Neural cell (in vitro differentiated cells): Measurements from ENCODE around the gene HBG1. TPM values are rescaled to one million over a fixed set of nuclear protein-coding genes. Genes with fewer than 3 reads are reported as not detected.

Source experiments
- H2AFZ ChIP-seq: fragments of 200-600, 300-800 bp; sonication (generic), shearing (Covaris generic); 2 replicates; pipeline ENCODE4 v1.6.0; 2014; ENCODE audit warnings: low read depth, mild to moderate bottlenecking, antibody characterized with exemption, low read length, moderate library complexity
- H3F3A ChIP-seq: fragments of 200-600 bp; shearing (Covaris generic); 2 replicates; pipeline ENCODE4 v1.6.1; 2016; ENCODE audit warnings: mild to moderate bottlenecking, moderate library complexity, mixed read lengths, antibody characterized with exemption, low read length; ENCODE audit not compliant: insufficient read depth, poor library complexity, severe bottlenecking
- H3K27ac ChIP-seq: fragments of 200-600, 300-800 bp; sonication (generic), shearing (Covaris generic); 2 replicates; pipeline ENCODE4 v1.5.1; 2014; ENCODE audit warnings: mild to moderate bottlenecking, low read length, moderate library complexity
- H3K27me3 ChIP-seq: fragments of 300-800, 200-600 bp; sonication (generic), shearing (Covaris generic); 2 replicates; pipeline ENCODE4 v1.6.0; 2014; ENCODE audit warnings: mild to moderate bottlenecking, low read depth, low read length, moderate library complexity; ENCODE audit not compliant: insufficient read depth
- H3K36me3 ChIP-seq: fragments of 300-800, 200-600 bp; sonication (generic), shearing (Covaris generic); 2 replicates; pipeline ENCODE4 v1.5.1; 2014; ENCODE audit warnings: mild to moderate bottlenecking, antibody characterized with exemption, low read length, moderate library complexity; ENCODE audit not compliant: insufficient read depth
- H3K4me2 ChIP-seq: fragments of 300-800, 200-600 bp; sonication (generic), shearing (Covaris generic); 2 replicates; pipeline ENCODE4 v1.6.0; 2014; ENCODE audit warnings: mild to moderate bottlenecking, low read length
- H3K4me3 ChIP-seq: fragments of 300-800, 200-600 bp; sonication (generic), shearing (Covaris generic); 2 replicates; pipeline ENCODE4 v1.5.1; 2014; ENCODE audit warnings: mild to moderate bottlenecking, low read length, moderate library complexity
- H3K79me2 ChIP-seq: fragments of 200-600 bp; shearing (Covaris generic); replicated peaks from 2 replicates; pipeline ENCODE4 v1.6.0; 2014; ENCODE audit warnings: mild to moderate bottlenecking, low read length, moderate library complexity; ENCODE audit not compliant: insufficient read depth
- H3K9ac ChIP-seq: fragments of 300-800, 200-600 bp; sonication (generic), shearing (Covaris generic); 2 replicates; pipeline ENCODE4 v1.6.1; 2016; ENCODE audit warnings: mild to moderate bottlenecking, low read length, mixed read lengths
- H3K9me2 ChIP-seq: fragments of 200-600 bp; shearing (Covaris generic); 2 replicates; pipeline ENCODE4 v1.6.1; 2016; ENCODE audit warnings: mild to moderate bottlenecking, low read length, mixed read lengths; ENCODE audit not compliant: insufficient read depth
- H3K9me3 ChIP-seq: fragments of 200-600, 300-800 bp; sonication (generic), shearing (Covaris generic); 2 replicates; pipeline ENCODE4 v1.6.1; 2016; ENCODE audit warnings: mild to moderate bottlenecking, mixed run types, low read length, moderate library complexity, mixed read lengths
- H4K20me1 ChIP-seq: fragments of 200-600 bp; shearing (Covaris generic); 2 replicates; pipeline ENCODE4 v1.6.1; 2016; ENCODE audit warnings: mild to moderate bottlenecking, mixed run types; ENCODE audit not compliant: insufficient read depth
- EP300 ChIP-seq: fragments of 450-650 bp; conservative IDR thresholded peaks from 2 replicates; pipeline ENCODE4 v1.6.1; 2014; ENCODE audit warnings: antibody characterized with exemption, mild to moderate bottlenecking, moderate library complexity; ENCODE audit not compliant: poor library complexity, severe bottlenecking
- EZH2 ChIP-seq: fragments of 200-600, 300-800 bp; shearing (Covaris generic), sonication (generic); IDR thresholded peaks from 2 replicates; pipeline ENCODE4 v1.6.1; 2014; ENCODE audit warnings: antibody characterized with exemption, low read length, borderline replicate concordance, mild to moderate bottlenecking; ENCODE audit not compliant: insufficient read depth, poor library complexity, severe bottlenecking
- MXI1 ChIP-seq: fragments of 450-650 bp; conservative IDR thresholded peaks from 2 replicates; pipeline ENCODE4 v1.6.1; 2014; ENCODE audit warnings: antibody characterized with exemption, mild to moderate bottlenecking; ENCODE audit not compliant: poor library complexity, severe bottlenecking
- POLR2AphosphoS5 ChIP-seq: IDR thresholded peaks from 2 replicates; pipeline ENCODE4 v1.6.1; 2012
- RAD21 ChIP-seq: fragments of 450-650 bp; conservative IDR thresholded peaks from 2 replicates; pipeline ENCODE4 v1.6.1; 2014; ENCODE audit warnings: antibody characterized with exemption, mild to moderate bottlenecking, moderate library complexity
- SMC3 ChIP-seq: fragments of 450-650 bp; conservative IDR thresholded peaks from 2 replicates; pipeline ENCODE4 v1.6.1; 2014; ENCODE audit warnings: antibody characterized with exemption, mild to moderate bottlenecking, moderate library complexity; ENCODE audit not compliant: poor library complexity
- TAF1 ChIP-seq: IDR thresholded peaks from 2 replicates; pipeline ENCODE4 v1.6.1; 2012; ENCODE audit warnings: low read depth
- polyA plus RNA-seq: library from polyadenylated mRNA; depleted of rRNA; stranded (reverse); fragments of >200 nt; gene quantifications from 2 replicates; pipeline ENCODE4 v1.2.3, GENCODE V29; 2014
- TF ChIP-seq, protein P1 (sequence below): fragments of 450-650 bp; IDR thresholded peaks from 2 replicates; pipeline ENCODE4 v1.5.1; 2014; ENCODE audit warnings: antibody characterized with exemption, mild to moderate bottlenecking, moderate library complexity; ENCODE audit not compliant: poor library complexity, severe bottlenecking
- TF ChIP-seq, protein P2 (sequence below): IDR thresholded peaks from 2 replicates; pipeline ENCODE4 v1.6.1; 2012; ENCODE audit warnings: borderline replicate concordance

Gene HBG1
- polyA plus RNA-seq, 1 donor from 2014 or later = not detected

DNA sequence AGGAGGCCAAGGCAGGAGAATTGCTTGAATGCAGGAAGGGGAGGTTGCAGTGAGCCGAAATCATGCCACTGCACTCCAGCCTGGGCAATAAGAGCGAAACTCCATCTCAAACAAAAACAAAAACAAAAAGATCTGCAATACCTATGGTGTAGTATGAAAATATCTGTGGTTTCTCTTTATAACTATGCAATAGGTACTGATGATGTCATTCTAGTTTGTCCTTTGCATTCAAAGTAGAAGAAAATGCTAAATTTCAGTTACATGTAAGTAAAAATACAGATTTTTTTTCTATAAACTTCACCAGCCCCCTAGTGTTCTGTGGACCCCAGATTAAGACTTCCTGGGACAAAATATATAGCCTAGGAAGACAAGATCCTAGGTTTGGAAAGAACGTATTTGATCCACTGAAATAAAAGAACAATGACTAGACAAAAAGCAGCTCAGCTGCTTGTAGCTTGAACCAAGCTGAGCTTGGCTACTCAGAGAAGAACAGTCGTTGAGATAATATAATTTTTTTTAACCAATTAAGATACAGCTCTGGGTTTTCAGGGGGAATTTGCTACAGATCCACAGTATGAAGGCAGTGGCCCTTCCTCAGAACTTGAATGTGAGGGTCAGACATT lies 22.8 kb upstream of the HBG1 start:
- Histone ChIP-seq H3K27ac (no peak overlapping the region), H3K79me2 (no peaks in the 10 kb centered on the region), H4K20me1 (no peaks in the 10 kb centered on the region), H3K4me2 (no peak overlapping the region), H3K9me2 (no peaks in the 10 kb centered on the region), H2AFZ (no peak overlapping the region), H3K9ac (no peak overlapping the region), H3K9me3 (no peaks in the 10 kb centered on the region), H3K4me3 (no peak overlapping the region), H3K36me3 (no peaks in the 10 kb centered on the region), H3K27me3 (no peaks in the 10 kb centered on the region), H3F3A (no peaks in the 10 kb centered on the region)
- TF ChIP-seq MXI1 (no peak), POLR2AphosphoS5 (no peak), TAF1 (no peak), EP300 (no peak), RAD21 (no peak), EZH2 (no peak), SMC3 (no peak)
- TF ChIP-seq, protein P1, sequence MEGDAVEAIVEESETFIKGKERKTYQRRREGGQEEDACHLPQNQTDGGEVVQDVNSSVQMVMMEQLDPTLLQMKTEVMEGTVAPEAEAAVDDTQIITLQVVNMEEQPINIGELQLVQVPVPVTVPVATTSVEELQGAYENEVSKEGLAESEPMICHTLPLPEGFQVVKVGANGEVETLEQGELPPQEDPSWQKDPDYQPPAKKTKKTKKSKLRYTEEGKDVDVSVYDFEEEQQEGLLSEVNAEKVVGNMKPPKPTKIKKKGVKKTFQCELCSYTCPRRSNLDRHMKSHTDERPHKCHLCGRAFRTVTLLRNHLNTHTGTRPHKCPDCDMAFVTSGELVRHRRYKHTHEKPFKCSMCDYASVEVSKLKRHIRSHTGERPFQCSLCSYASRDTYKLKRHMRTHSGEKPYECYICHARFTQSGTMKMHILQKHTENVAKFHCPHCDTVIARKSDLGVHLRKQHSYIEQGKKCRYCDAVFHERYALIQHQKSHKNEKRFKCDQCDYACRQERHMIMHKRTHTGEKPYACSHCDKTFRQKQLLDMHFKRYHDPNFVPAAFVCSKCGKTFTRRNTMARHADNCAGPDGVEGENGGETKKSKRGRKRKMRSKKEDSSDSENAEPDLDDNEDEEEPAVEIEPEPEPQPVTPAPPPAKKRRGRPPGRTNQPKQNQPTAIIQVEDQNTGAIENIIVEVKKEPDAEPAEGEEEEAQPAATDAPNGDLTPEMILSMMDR = no peak
- TF ChIP-seq, protein P2, sequence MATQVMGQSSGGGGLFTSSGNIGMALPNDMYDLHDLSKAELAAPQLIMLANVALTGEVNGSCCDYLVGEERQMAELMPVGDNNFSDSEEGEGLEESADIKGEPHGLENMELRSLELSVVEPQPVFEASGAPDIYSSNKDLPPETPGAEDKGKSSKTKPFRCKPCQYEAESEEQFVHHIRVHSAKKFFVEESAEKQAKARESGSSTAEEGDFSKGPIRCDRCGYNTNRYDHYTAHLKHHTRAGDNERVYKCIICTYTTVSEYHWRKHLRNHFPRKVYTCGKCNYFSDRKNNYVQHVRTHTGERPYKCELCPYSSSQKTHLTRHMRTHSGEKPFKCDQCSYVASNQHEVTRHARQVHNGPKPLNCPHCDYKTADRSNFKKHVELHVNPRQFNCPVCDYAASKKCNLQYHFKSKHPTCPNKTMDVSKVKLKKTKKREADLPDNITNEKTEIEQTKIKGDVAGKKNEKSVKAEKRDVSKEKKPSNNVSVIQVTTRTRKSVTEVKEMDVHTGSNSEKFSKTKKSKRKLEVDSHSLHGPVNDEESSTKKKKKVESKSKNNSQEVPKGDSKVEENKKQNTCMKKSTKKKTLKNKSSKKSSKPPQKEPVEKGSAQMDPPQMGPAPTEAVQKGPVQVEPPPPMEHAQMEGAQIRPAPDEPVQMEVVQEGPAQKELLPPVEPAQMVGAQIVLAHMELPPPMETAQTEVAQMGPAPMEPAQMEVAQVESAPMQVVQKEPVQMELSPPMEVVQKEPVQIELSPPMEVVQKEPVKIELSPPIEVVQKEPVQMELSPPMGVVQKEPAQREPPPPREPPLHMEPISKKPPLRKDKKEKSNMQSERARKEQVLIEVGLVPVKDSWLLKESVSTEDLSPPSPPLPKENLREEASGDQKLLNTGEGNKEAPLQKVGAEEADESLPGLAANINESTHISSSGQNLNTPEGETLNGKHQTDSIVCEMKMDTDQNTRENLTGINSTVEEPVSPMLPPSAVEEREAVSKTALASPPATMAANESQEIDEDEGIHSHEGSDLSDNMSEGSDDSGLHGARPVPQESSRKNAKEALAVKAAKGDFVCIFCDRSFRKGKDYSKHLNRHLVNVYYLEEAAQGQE = no peak

DNA sequence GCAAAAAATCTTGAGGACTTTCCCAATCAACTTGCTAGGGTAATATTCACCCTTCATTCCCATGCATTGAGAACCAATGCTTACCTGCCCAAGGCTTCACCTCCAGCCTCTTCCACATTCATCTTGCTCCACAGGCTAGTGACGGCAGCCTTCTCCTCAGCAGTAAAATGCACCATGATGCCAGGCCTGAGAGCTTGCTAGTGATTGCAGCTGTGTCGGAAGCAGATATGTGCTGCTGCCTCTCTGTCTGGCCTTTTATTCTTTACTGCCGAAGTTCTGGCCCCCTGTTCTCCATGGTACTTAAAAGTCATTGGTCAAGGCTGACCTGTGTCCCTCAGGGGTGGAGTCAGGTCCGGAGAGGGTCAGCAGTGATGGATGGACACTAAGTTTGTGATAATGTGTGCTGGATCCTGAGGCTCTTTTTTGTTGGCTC lies 20.1 kb upstream of the HBG1 start, which contains the start of gene HBE1:
HBE1 (minus strand) TSS at position 231 of the 433 bp plus-strand sequence; CDS start at position 176, 55 bp downstream.
- H3K9ac ChIP-seq = no peak within 1 kb of the TSS
- H4K20me1 ChIP-seq = no peaks in the 10 kb centered on the region
- no peak within 1 kb of the TSS for H3K4me3 ChIP-seq
- TF ChIP-seq EZH2 = no peak
- no peak for TF ChIP-seq MXI1
- TF ChIP-seq, protein P1 = no peak
- no peak for TF ChIP-seq RAD21
- TF ChIP-seq SMC3 = no peak
- TF ChIP-seq, protein P2 = no peak
- no peak for TF ChIP-seq POLR2AphosphoS5
- TF ChIP-seq TAF1 = no peak
- TF ChIP-seq EP300 = no peak
- H3K36me3 ChIP-seq = no peaks in the 10 kb centered on the region
- no peak within 1 kb of the TSS for H2AFZ ChIP-seq
- H3K9me2 ChIP-seq = no peaks in the 10 kb centered on the region
- H3K27me3 ChIP-seq = no peaks in the 10 kb centered on the region
- no peak within 1 kb of the TSS for H3K27ac ChIP-seq
- no peaks in the 10 kb centered on the region for H3F3A ChIP-seq
- H3K4me2 ChIP-seq = no peak within 1 kb of the TSS
- no peaks in the 10 kb centered on the region for H3K9me3 ChIP-seq
- H3K79me2 ChIP-seq = no peaks in the 10 kb centered on the region
